ENCODE data around the gene TUBA4A.
A peak's percentile ranks its signal among the peaks of the same experiment; 100 is the strongest.

TUBA4A gene

GRCh38 chr2:219229305-219230058 lies 24.2 kb downstream of the TUBA4A start, which contains the start of the genes ANKZF1 and ATG9A (continued):
- TF ChIP-seq KLF8 (tag by site-specific recombination; IDR thresholded peaks at IDR 0.05): peak; percentile 81; the same call in 1 of the 2 replicates
- TF ChIP-seq ZNF561 (tag by site-specific recombination; IDR thresholded peaks at IDR 0.05; ENCODE audit: borderline replicate concordance): peak; percentile 32; the same call in 1 of the 2 replicates
- TF ChIP-seq ZNF768 (tag by site-specific recombination; IDR thresholded peaks at IDR 0.05): no peak
- TF ChIP-seq ZNF132 (tag by site-specific recombination; IDR thresholded peaks at IDR 0.05; ENCODE audit: borderline replicate concordance): no peak
- TF ChIP-seq, protein P1, sequence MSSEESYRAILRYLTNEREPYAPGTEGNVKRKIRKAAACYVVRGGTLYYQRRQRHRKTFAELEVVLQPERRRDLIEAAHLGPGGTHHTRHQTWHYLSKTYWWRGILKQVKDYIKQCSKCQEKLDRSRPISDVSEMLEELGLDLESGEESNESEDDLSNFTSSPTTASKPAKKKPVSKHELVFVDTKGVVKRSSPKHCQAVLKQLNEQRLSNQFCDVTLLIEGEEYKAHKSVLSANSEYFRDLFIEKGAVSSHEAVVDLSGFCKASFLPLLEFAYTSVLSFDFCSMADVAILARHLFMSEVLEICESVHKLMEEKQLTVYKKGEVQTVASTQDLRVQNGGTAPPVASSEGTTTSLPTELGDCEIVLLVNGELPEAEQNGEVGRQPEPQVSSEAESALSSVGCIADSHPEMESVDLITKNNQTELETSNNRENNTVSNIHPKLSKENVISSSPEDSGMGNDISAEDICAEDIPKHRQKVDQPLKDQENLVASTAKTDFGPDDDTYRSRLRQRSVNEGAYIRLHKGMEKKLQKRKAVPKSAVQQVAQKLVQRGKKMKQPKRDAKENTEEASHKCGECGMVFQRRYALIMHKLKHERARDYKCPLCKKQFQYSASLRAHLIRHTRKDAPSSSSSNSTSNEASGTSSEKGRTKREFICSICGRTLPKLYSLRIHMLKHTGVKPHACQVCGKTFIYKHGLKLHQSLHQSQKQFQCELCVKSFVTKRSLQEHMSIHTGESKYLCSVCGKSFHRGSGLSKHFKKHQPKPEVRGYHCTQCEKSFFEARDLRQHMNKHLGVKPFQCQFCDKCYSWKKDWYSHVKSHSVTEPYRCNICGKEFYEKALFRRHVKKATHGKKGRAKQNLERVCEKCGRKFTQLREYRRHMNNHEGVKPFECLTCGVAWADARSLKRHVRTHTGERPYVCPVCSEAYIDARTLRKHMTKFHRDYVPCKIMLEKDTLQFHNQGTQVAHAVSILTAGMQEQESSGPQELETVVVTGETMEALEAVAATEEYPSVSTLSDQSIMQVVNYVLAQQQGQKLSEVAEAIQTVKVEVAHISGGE (tag by site-specific recombination; conservative IDR thresholded peaks at IDR 0.05; ENCODE audit: low read depth): no peak; the same call in 1 of the 2 replicates
- TF ChIP-seq ZBTB17 (tag by site-specific recombination; IDR thresholded peaks at IDR 0.05): peak; percentile 97
- TF ChIP-seq, protein P2, sequence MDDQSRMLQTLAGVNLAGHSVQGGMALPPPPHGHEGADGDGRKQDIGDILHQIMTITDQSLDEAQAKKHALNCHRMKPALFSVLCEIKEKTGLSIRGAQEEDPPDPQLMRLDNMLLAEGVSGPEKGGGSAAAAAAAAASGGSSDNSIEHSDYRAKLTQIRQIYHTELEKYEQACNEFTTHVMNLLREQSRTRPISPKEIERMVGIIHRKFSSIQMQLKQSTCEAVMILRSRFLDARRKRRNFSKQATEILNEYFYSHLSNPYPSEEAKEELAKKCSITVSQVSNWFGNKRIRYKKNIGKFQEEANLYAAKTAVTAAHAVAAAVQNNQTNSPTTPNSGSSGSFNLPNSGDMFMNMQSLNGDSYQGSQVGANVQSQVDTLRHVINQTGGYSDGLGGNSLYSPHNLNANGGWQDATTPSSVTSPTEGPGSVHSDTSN (CRISPR knock-in tag; IDR thresholded peaks at IDR 0.05): peak; percentile 99
- 0 out of 2 replicates have a peak, but pooled peaks have one; percentile 19 for TF ChIP-seq TRIM28 (IDR thresholded peaks at IDR 0.05; ENCODE audit: borderline replicate concordance, low read length)
- TF ChIP-seq IKZF3 (tag by site-specific recombination; IDR thresholded peaks at IDR 0.05): 0 out of 2 replicates have a peak, but pooled peaks have one; percentile 26
- TF ChIP-seq, protein P3, sequence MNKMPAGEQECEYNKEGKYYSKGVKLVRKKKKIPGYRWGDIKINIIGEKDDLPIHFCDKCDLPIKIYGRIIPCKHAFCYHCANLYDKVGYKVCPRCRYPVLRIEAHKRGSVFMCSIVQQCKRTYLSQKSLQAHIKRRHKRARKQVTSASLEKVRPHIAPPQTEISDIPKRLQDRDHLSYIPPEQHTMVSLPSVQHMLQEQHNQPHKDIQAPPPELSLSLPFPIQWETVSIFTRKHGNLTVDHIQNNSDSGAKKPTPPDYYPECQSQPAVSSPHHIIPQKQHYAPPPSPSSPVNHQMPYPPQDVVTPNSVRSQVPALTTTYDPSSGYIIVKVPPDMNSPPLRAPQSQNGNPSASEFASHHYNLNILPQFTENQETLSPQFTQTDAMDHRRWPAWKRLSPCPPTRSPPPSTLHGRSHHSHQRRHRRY (tag by site-specific recombination; IDR thresholded peaks at IDR 0.05): no peak
- TF ChIP-seq FEZF1 (tag by site-specific recombination; IDR thresholded peaks at IDR 0.05): peak; percentile 89
- TF ChIP-seq ZNF366 (tag by site-specific recombination; conservative IDR thresholded peaks at IDR 0.05): no peak
- 0 out of 2 replicates have a peak, but pooled peaks have one; percentile 57 for TF ChIP-seq ZNF2 (tag by site-specific recombination; IDR thresholded peaks at IDR 0.05)
- TF ChIP-seq ZNF423 (tag by site-specific recombination; IDR thresholded peaks at IDR 0.05): no peak

DNA sequence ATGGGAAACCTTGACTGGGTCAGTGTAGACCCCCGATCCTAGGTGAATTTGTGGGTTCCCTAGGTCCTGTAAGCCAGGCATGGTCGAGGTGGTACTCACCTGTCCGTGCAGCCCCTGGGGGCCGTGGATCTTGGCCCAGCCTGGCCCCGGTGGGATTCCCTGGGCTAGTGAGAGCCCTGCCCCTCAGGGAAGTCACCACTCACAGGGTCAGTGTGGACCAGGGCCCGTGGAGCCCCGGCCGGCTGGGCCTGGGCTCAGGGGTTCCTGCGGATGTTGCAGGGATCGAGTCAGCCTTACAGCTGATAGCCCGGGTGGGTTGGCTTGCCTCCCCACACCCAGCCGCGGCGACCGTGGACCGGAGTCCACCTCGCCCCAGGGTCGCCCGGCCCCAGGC lies 24.8 kb downstream of the TUBA4A start:
- ChIA-PET POLR2A (interaction anchor here (0.5 to 2.8 kb wide), 10 partner anchors 8 to 66 kb away, joined by 3 to 16 read pairs (median 8); partner anchors contain the start of genes ABCB6, DNAJB2, GLB1L and SLC23A3), CTCF (interaction anchor here (1.7 to 9.1 kb wide), 3 partner anchors 11 to 68 kb away, joined by 5 to 65 read pairs (median 8); no protein-coding TSS in a partner anchor)
- H3K27ac ChIP-seq (ENCODE audit: extremely low read depth, low read depth, low read length): peak overlapping the region; percentile 81; the same call in 1 of the 2 replicates
- peaks cover 17 to 65% of the 10 kb centered on the region in 2 experiments for H3K36me3 ChIP-seq (ENCODE audit: control insufficient read depth in 2 of 2, insufficient read depth in 1 of 2, low read length in 2 of 2)
- peaks cover 4% of the 10 kb centered on the region; the same call in 1 of the 2 replicates for H3K4me1 ChIP-seq (ENCODE audit: control insufficient read depth, insufficient read depth, low read length)
- TF ChIP-seq ZXDB (tag by site-specific recombination; IDR thresholded peaks at IDR 0.05): peak; percentile 72; the same call in 1 of the 2 replicates
- 0 out of 2 replicates have a peak, but pooled peaks have one; percentile 17 for TF ChIP-seq ZBTB10 (tag by site-specific recombination; IDR thresholded peaks at IDR 0.05)
- no peak for TF ChIP-seq ZNF837 (tag by site-specific recombination; IDR thresholded peaks at IDR 0.05)
- peak overlapping the region; percentile 83 for H3K4me3 ChIP-seq (ENCODE audit: low read depth, low read length)
- no peaks in the 10 kb centered on the region for H3K9me3 ChIP-seq (ENCODE audit: control insufficient read depth, insufficient read depth, low read depth, low read length)
